ENCODE results near the gene TRIM65.

TRIM65 gene

DNA sequence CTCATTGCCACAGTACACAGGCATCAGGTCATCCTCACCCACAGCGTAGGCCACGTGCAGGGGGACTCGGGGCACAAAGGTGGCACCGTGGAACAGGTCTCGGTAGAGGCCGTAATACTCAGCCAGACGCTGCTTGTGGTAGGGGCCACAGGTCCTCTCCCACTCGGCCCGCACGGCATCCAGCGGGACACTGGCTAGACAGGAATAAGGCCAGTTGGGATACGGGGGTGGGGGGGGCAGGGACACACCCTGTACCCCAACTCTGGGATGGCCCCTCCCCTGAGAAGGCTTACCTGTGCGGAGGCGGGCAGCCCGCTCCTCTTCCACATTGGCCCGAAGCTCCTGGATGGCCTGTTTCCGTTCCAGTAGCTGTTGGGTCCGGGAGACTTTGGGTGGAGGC lies 5.0 kb upstream of the TRIM65 start:
- TF ChIP-seq, protein P1, sequence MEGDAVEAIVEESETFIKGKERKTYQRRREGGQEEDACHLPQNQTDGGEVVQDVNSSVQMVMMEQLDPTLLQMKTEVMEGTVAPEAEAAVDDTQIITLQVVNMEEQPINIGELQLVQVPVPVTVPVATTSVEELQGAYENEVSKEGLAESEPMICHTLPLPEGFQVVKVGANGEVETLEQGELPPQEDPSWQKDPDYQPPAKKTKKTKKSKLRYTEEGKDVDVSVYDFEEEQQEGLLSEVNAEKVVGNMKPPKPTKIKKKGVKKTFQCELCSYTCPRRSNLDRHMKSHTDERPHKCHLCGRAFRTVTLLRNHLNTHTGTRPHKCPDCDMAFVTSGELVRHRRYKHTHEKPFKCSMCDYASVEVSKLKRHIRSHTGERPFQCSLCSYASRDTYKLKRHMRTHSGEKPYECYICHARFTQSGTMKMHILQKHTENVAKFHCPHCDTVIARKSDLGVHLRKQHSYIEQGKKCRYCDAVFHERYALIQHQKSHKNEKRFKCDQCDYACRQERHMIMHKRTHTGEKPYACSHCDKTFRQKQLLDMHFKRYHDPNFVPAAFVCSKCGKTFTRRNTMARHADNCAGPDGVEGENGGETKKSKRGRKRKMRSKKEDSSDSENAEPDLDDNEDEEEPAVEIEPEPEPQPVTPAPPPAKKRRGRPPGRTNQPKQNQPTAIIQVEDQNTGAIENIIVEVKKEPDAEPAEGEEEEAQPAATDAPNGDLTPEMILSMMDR (IDR thresholded peaks at IDR 0.05; ENCODE audit: extremely low read depth, missing control alignments), result no peak
- no peak for DNase-seq (ENCODE audit: low spot score)

DNA sequence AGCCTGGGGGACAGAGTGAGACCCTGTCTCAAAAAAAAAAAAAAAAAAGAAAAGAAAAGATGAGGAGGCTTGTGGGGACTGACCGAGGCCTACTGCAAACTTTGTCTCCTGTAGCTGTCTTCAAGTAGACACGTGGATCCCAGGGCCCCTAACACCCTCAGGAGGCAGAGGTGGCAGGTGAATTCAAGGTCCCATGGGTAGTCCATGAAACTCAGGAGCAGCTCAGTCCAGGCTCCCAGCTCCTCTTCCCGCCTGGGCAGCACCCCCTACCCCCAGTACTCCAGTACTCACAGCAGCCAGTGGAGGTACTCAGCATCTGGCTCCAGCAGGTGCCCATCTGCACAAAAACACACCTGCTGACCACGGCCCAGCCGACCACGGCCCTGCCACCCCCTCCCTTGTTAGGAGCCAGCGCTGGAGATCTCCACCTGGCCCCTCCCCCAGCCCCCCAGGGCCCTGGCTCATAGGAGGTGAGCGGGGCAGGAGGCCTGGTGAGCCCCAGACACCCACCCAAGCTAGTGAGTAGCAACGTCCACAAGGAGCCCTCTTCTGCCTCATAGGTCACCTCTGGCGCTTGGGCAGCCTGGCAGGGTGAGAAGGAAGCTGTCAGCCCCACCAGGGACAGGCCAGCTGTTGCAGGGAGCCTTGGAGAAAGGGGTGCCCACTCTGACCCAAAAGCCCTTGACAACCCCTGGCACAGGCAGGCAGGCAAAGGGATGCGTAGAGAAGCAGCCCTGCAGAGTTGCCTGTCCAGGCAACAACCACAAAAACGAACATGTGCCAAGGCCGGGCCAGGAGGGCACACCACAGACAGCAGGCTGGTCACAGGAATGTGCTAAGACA lies 4.2 kb upstream of the TRIM65 start:
- DNase-seq (ENCODE audit: low spot score), result no peak
- TF ChIP-seq, protein P1 (IDR thresholded peaks at IDR 0.05; ENCODE audit: extremely low read depth, missing control alignments), result no peak

DNA sequence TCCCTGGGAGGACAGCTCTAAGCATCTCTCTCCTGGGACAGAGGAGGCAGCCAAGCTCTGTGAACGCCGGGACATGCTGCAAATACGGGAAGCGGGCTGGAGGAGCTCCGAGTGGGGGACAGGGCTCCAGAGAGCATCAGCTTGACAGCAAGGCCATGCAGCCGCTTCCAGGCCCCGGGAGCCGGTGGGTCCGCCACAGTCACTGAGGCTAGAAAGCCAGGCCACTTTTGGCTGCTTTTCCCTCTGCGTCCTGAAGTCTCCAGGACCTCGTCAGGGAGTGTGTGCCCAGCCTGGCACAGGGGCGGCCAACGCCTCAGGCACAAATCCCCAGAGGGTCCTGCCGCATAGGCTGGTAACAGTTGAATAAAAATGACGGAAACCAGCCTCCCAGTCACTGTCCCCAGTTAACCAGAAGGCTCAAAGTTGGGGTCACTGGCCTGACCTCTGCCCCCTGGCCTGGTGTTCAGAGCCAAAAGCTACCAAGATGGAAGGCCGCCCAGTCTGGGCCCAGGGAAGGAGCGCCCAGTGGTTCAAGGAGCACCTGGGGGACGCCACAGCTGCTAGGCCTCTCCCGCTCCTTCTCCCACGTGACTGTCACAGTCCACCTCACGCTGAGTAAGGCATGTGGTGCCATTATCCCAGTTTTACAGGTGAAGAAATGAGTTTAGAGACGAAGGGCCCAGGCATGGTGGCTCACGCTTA lies 3.2 kb upstream of the TRIM65 start:
- no peak for DNase-seq (ENCODE audit: low spot score)
- TF ChIP-seq, protein P1 (IDR thresholded peaks at IDR 0.05; ENCODE audit: extremely low read depth, missing control alignments), result no peak

DNA sequence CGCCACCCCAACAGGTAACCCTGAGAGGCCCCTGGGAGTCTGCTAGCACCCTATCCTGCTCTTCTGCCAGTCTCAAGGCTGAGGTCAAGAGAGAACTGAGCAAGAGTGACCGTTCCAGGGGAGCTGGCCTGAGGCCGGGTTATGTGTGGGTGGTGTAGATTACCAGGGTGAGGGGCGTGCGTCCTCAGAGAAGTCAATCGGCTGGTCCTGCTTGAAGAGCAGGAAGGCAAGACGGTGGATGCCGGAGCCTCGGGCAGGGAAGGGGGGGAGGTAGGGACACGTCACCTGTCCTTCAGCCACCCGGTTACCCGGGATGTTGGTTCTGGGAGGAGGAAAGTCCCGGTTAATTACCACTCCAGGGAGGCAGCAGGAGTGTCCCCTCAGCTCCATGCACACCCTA lies 2.6 kb upstream of the TRIM65 start:
- no peak for DNase-seq (ENCODE audit: low spot score)
- TF ChIP-seq, protein P1 (IDR thresholded peaks at IDR 0.05; ENCODE audit: extremely low read depth, missing control alignments), result no peak

DNA sequence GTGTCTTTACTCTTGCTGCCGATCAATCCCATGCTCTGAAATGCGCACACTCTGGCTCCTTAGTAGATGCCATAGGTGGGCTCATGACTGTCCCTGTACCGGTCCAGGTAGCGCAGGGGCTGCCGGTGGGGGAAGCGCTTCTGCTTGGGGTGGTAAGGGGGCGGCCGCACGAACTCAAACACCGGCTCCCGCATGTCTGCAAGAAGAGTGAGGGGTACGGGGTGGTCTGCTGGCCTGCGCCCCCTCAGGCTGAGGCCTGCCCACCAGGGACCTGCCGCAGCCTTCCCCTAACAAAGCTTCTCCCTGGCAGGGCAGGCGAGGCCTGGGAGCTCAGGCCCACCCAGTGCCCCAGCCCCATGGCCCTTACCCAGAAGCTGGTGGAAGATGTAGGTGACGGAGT lies 2.0 kb upstream of the TRIM65 start:
- no peak for DNase-seq (ENCODE audit: low spot score)

DNA sequence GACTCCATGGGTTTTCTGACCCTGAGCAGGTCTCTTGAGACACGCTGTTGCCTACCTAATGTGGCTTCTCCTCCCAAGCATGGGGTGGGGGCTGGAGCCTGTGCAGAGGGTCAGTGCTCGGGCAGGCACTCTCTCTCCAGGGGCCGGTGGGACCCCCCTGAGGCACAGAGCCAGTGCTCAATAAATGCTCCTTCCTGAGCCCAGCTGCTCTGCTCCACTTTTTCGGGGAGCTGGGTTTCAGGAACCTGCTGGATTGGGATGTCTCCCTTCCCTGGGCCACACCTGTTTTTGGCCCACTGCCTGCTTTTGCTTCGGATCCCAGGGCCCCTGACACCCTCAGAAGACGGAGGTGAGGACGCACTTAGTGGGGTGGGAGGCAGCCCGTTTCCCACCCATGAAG lies 1.3 kb upstream of the TRIM65 start:
- TF ChIP-seq, protein P1 (IDR thresholded peaks at IDR 0.05; ENCODE audit: extremely low read depth, missing control alignments), result no peak
- DNase-seq (ENCODE audit: low spot score), result no peak

More for the DNA sequence above, 2.0 kb upstream of the TRIM65 start:
- TF ChIP-seq, protein P1 (IDR thresholded peaks at IDR 0.05; ENCODE audit: extremely low read depth, missing control alignments), result no peak

All from GM20000 (cell line).